ENCODE data around the gene DNAJB12. TPM values are rescaled to one million over a fixed set of nuclear protein-coding genes. Genes with fewer than 3 reads are reported as not detected.

DNAJB12 gene
- total and polyA plus RNA-seq, 4 donors, result 15.9 to 22.0 (median 18.9) TPM

GRCh38 chr10:72331575-72332422, 22.9 kb downstream of the DNAJB12 start (continued):
- TF ChIP-seq, protein P1, sequence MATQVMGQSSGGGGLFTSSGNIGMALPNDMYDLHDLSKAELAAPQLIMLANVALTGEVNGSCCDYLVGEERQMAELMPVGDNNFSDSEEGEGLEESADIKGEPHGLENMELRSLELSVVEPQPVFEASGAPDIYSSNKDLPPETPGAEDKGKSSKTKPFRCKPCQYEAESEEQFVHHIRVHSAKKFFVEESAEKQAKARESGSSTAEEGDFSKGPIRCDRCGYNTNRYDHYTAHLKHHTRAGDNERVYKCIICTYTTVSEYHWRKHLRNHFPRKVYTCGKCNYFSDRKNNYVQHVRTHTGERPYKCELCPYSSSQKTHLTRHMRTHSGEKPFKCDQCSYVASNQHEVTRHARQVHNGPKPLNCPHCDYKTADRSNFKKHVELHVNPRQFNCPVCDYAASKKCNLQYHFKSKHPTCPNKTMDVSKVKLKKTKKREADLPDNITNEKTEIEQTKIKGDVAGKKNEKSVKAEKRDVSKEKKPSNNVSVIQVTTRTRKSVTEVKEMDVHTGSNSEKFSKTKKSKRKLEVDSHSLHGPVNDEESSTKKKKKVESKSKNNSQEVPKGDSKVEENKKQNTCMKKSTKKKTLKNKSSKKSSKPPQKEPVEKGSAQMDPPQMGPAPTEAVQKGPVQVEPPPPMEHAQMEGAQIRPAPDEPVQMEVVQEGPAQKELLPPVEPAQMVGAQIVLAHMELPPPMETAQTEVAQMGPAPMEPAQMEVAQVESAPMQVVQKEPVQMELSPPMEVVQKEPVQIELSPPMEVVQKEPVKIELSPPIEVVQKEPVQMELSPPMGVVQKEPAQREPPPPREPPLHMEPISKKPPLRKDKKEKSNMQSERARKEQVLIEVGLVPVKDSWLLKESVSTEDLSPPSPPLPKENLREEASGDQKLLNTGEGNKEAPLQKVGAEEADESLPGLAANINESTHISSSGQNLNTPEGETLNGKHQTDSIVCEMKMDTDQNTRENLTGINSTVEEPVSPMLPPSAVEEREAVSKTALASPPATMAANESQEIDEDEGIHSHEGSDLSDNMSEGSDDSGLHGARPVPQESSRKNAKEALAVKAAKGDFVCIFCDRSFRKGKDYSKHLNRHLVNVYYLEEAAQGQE (IDR thresholded peaks at IDR 0.05), result peak; percentile 37
- TF ChIP-seq HNF4G (IDR thresholded peaks at IDR 0.05), result no peak

- no peak for TF ChIP-seq EGR1 (IDR thresholded peaks at IDR 0.05; ENCODE audit: low read depth in 2 of 2)
- Histone ChIP-seq H3K36me3 (ENCODE audit: control insufficient read depth in 4 of 4, insufficient read depth in 3 of 4, low read depth in 1 of 4, low read length in 3 of 4) (no peaks in the 10 kb centered on the region), H3K9ac (ENCODE audit: low read depth in 1 of 2, low read length in 2 of 2) (no peak overlapping the region), H3K4me1 (ENCODE audit: control insufficient read depth in 4 of 4, insufficient read depth in 4 of 4, low read length in 3 of 4) (peaks cover 26 to 63% (median 53%) of the 10 kb centered on the region in 4 donors), H3K27me3 (ENCODE audit: control insufficient read depth in 4 of 4, insufficient read depth in 4 of 4, low read length in 3 of 4) (no peaks in the 10 kb centered on the region), H3K27ac (ENCODE audit: low read depth in 1 of 2, low read length in 2 of 2) (peak overlapping the region; percentile 64 to 77), H3K4me3 (ENCODE audit: low read depth in 1 of 3, low read length in 3 of 3) (no peak overlapping the region), H3K9me3 (ENCODE audit: control insufficient read depth in 4 of 4, low read length in 3 of 4) (no peaks in the 10 kb centered on the region)
- no peak for DNase-seq (ENCODE audit: low spot score)
- WGBS, result 59% methylated on average over 2 of the region's 2 CpGs
Observed at GRCh38 chr10:72330069-72330426, 24.7 kb downstream of the DNAJB12 start.

DNA sequence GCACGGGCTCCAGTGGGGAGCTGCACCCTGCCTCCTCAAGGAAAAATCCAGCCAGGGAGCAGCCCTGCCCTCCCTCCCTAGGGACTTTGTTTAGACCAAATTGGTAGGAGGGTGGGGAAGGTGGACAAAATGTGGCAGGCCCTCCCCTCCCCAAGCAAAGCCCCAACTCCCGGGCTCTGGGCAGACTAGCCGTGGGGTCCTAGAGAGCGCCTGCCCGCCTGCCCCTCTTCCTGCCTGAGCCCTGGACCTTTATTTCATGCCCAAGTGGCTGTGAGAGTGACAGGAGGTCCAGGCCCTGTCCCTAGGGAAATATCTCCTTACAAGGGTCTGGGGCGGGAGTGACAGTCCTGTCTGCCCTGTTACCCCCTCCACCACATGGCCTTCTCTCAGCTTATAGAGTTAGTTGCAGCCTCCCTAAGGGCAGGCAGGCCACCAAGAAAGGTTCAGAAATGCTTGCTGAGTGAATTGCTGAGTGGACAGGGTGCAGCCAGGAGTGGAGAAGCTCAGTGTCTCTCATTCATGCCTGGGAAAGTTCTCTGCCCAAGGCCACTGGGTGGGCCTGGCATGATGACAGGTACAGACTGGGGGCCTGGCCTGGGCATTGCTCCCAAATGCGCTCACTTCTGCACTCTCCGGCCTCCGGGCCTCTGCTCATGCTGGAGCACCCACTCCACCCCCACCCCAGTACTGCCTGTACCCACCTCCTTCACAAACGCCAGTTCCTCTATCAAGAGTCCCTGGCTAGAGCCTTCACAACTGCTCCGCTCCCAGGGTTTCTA, 25.2 kb downstream of the DNAJB12 start:
- 82% methylated on average over 11 of the region's 11 CpGs for WGBS
- Histone ChIP-seq H3K4me3 (ENCODE audit: low read depth in 1 of 3, low read length in 3 of 3) (no peak overlapping the region), H3K9ac (ENCODE audit: low read depth in 1 of 2, low read length in 2 of 2) (peak overlapping the region in 1 of 2 donors; percentile 51), H3K27ac (ENCODE audit: low read depth in 1 of 2, low read length in 2 of 2) (peak overlapping the region; percentile 64 to 77), H3K4me1 (ENCODE audit: control insufficient read depth in 4 of 4, insufficient read depth in 4 of 4, low read length in 3 of 4) (peaks cover 26 to 60% (median 50%) of the 10 kb centered on the region in 4 donors), H3K36me3 (ENCODE audit: control insufficient read depth in 4 of 4, insufficient read depth in 3 of 4, low read depth in 1 of 4, low read length in 3 of 4) (no peaks in the 10 kb centered on the region), H3K9me3 (ENCODE audit: control insufficient read depth in 4 of 4, low read length in 3 of 4) (no peaks in the 10 kb centered on the region), H3K27me3 (ENCODE audit: control insufficient read depth in 4 of 4, insufficient read depth in 4 of 4, low read length in 3 of 4) (no peaks in the 10 kb centered on the region)
- TF ChIP-seq JUND (IDR thresholded peaks at IDR 0.05) (no peak), GABPA (IDR thresholded peaks at IDR 0.05 in 1 of 2, conservative IDR thresholded peaks at IDR 0.05 in 1 of 2) (no peak), EGR1 (IDR thresholded peaks at IDR 0.05; ENCODE audit: low read depth in 2 of 2) (no peak), YY1 (IDR thresholded peaks at IDR 0.05) (no peak), MAX (IDR thresholded peaks at IDR 0.05) (no peak), FOXA2 (IDR thresholded peaks at IDR 0.05) (no peak)
- TF ChIP-seq, protein P1 (IDR thresholded peaks at IDR 0.05), result no peak
- TF ChIP-seq, protein P2, sequence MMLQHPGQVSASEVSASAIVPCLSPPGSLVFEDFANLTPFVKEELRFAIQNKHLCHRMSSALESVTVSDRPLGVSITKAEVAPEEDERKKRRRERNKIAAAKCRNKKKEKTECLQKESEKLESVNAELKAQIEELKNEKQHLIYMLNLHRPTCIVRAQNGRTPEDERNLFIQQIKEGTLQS (IDR thresholded peaks at IDR 0.05), result no peak
- DNase-seq (ENCODE audit: low spot score), result no peak

All from liver (tissue), 9 donors.